ENCODE results near the gene TWF1.

DNA sequence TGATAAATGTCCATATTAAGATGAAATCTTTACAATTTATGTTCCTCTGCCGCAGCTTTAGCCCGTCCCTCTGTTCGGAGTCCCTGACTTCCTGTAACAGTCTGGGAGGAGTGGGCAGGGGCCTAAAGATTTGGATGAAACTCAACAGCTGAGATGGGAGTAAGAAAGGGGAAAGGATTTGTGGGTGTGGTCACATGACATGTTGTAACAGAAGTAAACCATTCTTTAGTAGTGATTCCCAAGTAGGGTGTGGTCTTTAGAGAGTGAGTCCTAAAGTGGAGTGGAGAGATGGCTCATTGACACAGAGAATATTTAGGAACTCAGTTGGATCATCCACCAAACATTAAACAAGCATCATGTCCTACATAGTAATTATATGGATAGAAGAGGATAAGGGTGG lies 42.7 kb upstream of the TWF1 start:
- TF ChIP-seq POLR2A (IDR thresholded peaks at IDR 0.05; ENCODE audit: control extremely low read depth in 1 of 2, low read depth in 2 of 2, low read length in 2 of 2) (no peak), EP300 (IDR thresholded peaks at IDR 0.05; ENCODE audit: borderline replicate concordance in 1 of 2, low read depth in 2 of 2, low read length in 2 of 2) (no peak), MAFK (IDR thresholded peaks at IDR 0.05; ENCODE audit: low read depth, low read length) (no peak), TAF1 (IDR thresholded peaks at IDR 0.05; ENCODE audit: low read depth, low read length) (no peak), KDM5A (IDR thresholded peaks at IDR 0.05; ENCODE audit: low read length) (no peak), POLR2AphosphoS5 (IDR thresholded peaks at IDR 0.05; ENCODE audit: low read depth, low read length) (no peak), NANOG (IDR thresholded peaks at IDR 0.05; ENCODE audit: insufficient read depth, low read depth, low read length, poor library complexity, severe bottlenecking) (no peak), BACH1 (IDR thresholded peaks at IDR 0.05; ENCODE audit: low read length) (no peak), JUN (IDR thresholded peaks at IDR 0.05; ENCODE audit: low read depth, low read length) (no peak), EZH2 (IDR thresholded peaks at IDR 0.05; ENCODE audit: low read depth, low read length, severe bottlenecking) (no peak), GTF2F1 (IDR thresholded peaks at IDR 0.05; ENCODE audit: borderline replicate concordance, low read depth, low read length) (no peak), NRF1 (IDR thresholded peaks at IDR 0.05; ENCODE audit: low read depth, low read length) (no peak)
- TF ChIP-seq, protein P1, sequence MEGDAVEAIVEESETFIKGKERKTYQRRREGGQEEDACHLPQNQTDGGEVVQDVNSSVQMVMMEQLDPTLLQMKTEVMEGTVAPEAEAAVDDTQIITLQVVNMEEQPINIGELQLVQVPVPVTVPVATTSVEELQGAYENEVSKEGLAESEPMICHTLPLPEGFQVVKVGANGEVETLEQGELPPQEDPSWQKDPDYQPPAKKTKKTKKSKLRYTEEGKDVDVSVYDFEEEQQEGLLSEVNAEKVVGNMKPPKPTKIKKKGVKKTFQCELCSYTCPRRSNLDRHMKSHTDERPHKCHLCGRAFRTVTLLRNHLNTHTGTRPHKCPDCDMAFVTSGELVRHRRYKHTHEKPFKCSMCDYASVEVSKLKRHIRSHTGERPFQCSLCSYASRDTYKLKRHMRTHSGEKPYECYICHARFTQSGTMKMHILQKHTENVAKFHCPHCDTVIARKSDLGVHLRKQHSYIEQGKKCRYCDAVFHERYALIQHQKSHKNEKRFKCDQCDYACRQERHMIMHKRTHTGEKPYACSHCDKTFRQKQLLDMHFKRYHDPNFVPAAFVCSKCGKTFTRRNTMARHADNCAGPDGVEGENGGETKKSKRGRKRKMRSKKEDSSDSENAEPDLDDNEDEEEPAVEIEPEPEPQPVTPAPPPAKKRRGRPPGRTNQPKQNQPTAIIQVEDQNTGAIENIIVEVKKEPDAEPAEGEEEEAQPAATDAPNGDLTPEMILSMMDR (IDR thresholded peaks at IDR 0.05; ENCODE audit: control extremely low read depth in 1 of 3, insufficient read depth in 1 of 3, low read depth in 1 of 3, low read length in 3 of 3): no peak
- TF ChIP-seq, protein P2, sequence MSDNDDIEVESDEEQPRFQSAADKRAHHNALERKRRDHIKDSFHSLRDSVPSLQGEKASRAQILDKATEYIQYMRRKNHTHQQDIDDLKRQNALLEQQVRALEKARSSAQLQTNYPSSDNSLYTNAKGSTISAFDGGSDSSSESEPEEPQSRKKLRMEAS (IDR thresholded peaks at IDR 0.05): no peak

All from H1 (cell line).